ENCODE data around the gene PLEKHG1.
A peak's percentile ranks its signal among the peaks of the same experiment; 100 is the strongest.

The PLEKHG1 gene

GRCh38 chr6:150600301-150601017 is 774 bp downstream of the PLEKHG1 start:
- Histone ChIP-seq H3K9me3 (ENCODE audit: control insufficient read depth in 5 of 5, low read length in 5 of 5) (no peaks in the 10 kb centered on the region), H3K36me3 (ENCODE audit: control insufficient read depth in 5 of 5, insufficient read depth in 5 of 5, low read length in 5 of 5) (no peaks in the 10 kb centered on the region), H3K27ac (ENCODE audit: low read depth, low read length) (peak overlapping the region; percentile 58), H3K27me3 (ENCODE audit: control insufficient read depth in 5 of 5, insufficient read depth in 4 of 5, low read length in 5 of 5) (peaks cover 0 to 3% (median 0%) of the 10 kb centered on the region in 5 donors), H3K4me3 (ENCODE audit: low read depth in 1 of 5, low read length in 5 of 5) (peak overlapping the region; percentile 63 to 80 (median 72)), H3K4me1 (ENCODE audit: control insufficient read depth in 5 of 5, insufficient read depth in 5 of 5, low read length in 5 of 5) (peaks cover 0 to 16% (median 12%) of the 10 kb centered on the region in 5 donors), H3K9ac (ENCODE audit: low read length in 5 of 5) (peak overlapping the region in 4 of 5 donors; percentile 21 to 73 (median 60))

GRCh38 chr6:150601439-150601838 is 1.8 kb downstream of the PLEKHG1 start:
- Histone ChIP-seq H3K27me3 (ENCODE audit: control insufficient read depth in 5 of 5, insufficient read depth in 4 of 5, low read length in 5 of 5) (peaks cover 0 to 3% (median 0%) of the 10 kb centered on the region in 5 donors), H3K9me3 (ENCODE audit: control insufficient read depth in 5 of 5, low read length in 5 of 5) (no peaks in the 10 kb centered on the region), H3K4me1 (ENCODE audit: control insufficient read depth in 5 of 5, insufficient read depth in 5 of 5, low read length in 5 of 5) (peaks cover 0 to 18% (median 13%) of the 10 kb centered on the region in 5 donors), H3K27ac (ENCODE audit: low read depth, low read length) (no peak overlapping the region), H3K9ac (ENCODE audit: low read length in 5 of 5) (peak overlapping the region in 1 of 5 donors; percentile 69), H3K4me3 (ENCODE audit: low read depth in 1 of 5, low read length in 5 of 5) (peak overlapping the region in 3 of 5 donors; percentile 71 to 78 (median 72)), H3K36me3 (ENCODE audit: control insufficient read depth in 5 of 5, insufficient read depth in 5 of 5, low read length in 5 of 5) (no peaks in the 10 kb centered on the region)

- Histone ChIP-seq H3K27me3 (ENCODE audit: control insufficient read depth in 5 of 5, insufficient read depth in 4 of 5, low read length in 5 of 5) (peaks cover 0 to 3% (median 0%) of the 10 kb centered on the region in 5 donors), H3K4me1 (ENCODE audit: control insufficient read depth in 5 of 5, insufficient read depth in 5 of 5, low read length in 5 of 5) (peaks cover 2 to 27% (median 23%) of the 10 kb centered on the region in 5 donors), H3K9ac (ENCODE audit: low read length in 5 of 5) (no peak overlapping the region), H3K36me3 (ENCODE audit: control insufficient read depth in 5 of 5, insufficient read depth in 5 of 5, low read length in 5 of 5) (no peaks in the 10 kb centered on the region), H3K4me3 (ENCODE audit: low read depth in 1 of 5, low read length in 5 of 5) (no peak overlapping the region), H3K9me3 (ENCODE audit: control insufficient read depth in 5 of 5, low read length in 5 of 5) (no peaks in the 10 kb centered on the region), H3K27ac (ENCODE audit: low read depth, low read length) (no peak overlapping the region)
These were observed 3.5 kb downstream of the PLEKHG1 start for GRCh38 chr6:150603176-150603575.

- peaks cover 0 to 3% (median 0%) of the 10 kb centered on the region in 5 donors for H3K27me3 ChIP-seq (ENCODE audit: control insufficient read depth in 5 of 5, insufficient read depth in 4 of 5, low read length in 5 of 5)
- H3K36me3 ChIP-seq (ENCODE audit: control insufficient read depth in 5 of 5, insufficient read depth in 5 of 5, low read length in 5 of 5), result no peaks in the 10 kb centered on the region
- peaks cover 2 to 23% (median 19%) of the 10 kb centered on the region in 5 donors for H3K4me1 ChIP-seq (ENCODE audit: control insufficient read depth in 5 of 5, insufficient read depth in 5 of 5, low read length in 5 of 5)
- no peak overlapping the region for H3K27ac ChIP-seq (ENCODE audit: low read depth, low read length)
- H3K9ac ChIP-seq (ENCODE audit: low read length in 5 of 5), result no peak overlapping the region
- H3K4me3 ChIP-seq (ENCODE audit: low read depth in 1 of 5, low read length in 5 of 5), result no peak overlapping the region
- H3K9me3 ChIP-seq (ENCODE audit: control insufficient read depth in 5 of 5, low read length in 5 of 5), result no peaks in the 10 kb centered on the region
These were observed 4.8 kb downstream of the PLEKHG1 start for GRCh38 chr6:150604467-150604866.

GRCh38 chr6:150605333-150605732 is 5.6 kb downstream of the PLEKHG1 start:
- Histone ChIP-seq H3K4me3 (ENCODE audit: low read depth in 1 of 5, low read length in 5 of 5) (no peak overlapping the region), H3K27me3 (ENCODE audit: control insufficient read depth in 5 of 5, insufficient read depth in 4 of 5, low read length in 5 of 5) (peaks cover 0 to 3% (median 0%) of the 10 kb centered on the region in 5 donors), H3K9me3 (ENCODE audit: control insufficient read depth in 5 of 5, low read length in 5 of 5) (no peaks in the 10 kb centered on the region), H3K36me3 (ENCODE audit: control insufficient read depth in 5 of 5, insufficient read depth in 5 of 5, low read length in 5 of 5) (no peaks in the 10 kb centered on the region), H3K4me1 (ENCODE audit: control insufficient read depth in 5 of 5, insufficient read depth in 5 of 5, low read length in 5 of 5) (peaks cover 2 to 23% (median 16%) of the 10 kb centered on the region in 5 donors), H3K9ac (ENCODE audit: low read length in 5 of 5) (no peak overlapping the region), H3K27ac (ENCODE audit: low read depth, low read length) (no peak overlapping the region)

- Histone ChIP-seq H3K4me3 (ENCODE audit: low read depth in 1 of 5, low read length in 5 of 5) (no peak overlapping the region), H3K27ac (ENCODE audit: low read depth, low read length) (no peak overlapping the region), H3K36me3 (ENCODE audit: control insufficient read depth in 5 of 5, insufficient read depth in 5 of 5, low read length in 5 of 5) (no peaks in the 10 kb centered on the region), H3K4me1 (ENCODE audit: control insufficient read depth in 5 of 5, insufficient read depth in 5 of 5, low read length in 5 of 5) (peaks cover under 1 to 17% (median 9%) of the 10 kb centered on the region in 5 donors), H3K9me3 (ENCODE audit: control insufficient read depth in 5 of 5, low read length in 5 of 5) (no peaks in the 10 kb centered on the region), H3K9ac (ENCODE audit: low read length in 5 of 5) (no peak overlapping the region), H3K27me3 (ENCODE audit: control insufficient read depth in 5 of 5, insufficient read depth in 4 of 5, low read length in 5 of 5) (peaks cover 0 to 3% (median 0%) of the 10 kb centered on the region in 5 donors)
These were observed 6.5 kb downstream of the PLEKHG1 start for GRCh38 chr6:150606168-150606591.

GRCh38 chr6:150606647-150607328 is 7.1 kb downstream of the PLEKHG1 start:
- H3K27ac ChIP-seq (ENCODE audit: low read depth, low read length), result no peak overlapping the region
- no peaks in the 10 kb centered on the region for H3K27me3 ChIP-seq (ENCODE audit: control insufficient read depth in 5 of 5, insufficient read depth in 4 of 5, low read length in 5 of 5)
- no peaks in the 10 kb centered on the region for H3K36me3 ChIP-seq (ENCODE audit: control insufficient read depth in 5 of 5, insufficient read depth in 5 of 5, low read length in 5 of 5)
- no peak overlapping the region for H3K9ac ChIP-seq (ENCODE audit: low read length in 5 of 5)
- H3K9me3 ChIP-seq (ENCODE audit: control insufficient read depth in 5 of 5, low read length in 5 of 5), result no peaks in the 10 kb centered on the region
- no peak overlapping the region for H3K4me3 ChIP-seq (ENCODE audit: low read depth in 1 of 5, low read length in 5 of 5)
- H3K4me1 ChIP-seq (ENCODE audit: control insufficient read depth in 5 of 5, insufficient read depth in 5 of 5, low read length in 5 of 5), result peaks cover 0 to 16% (median 9%) of the 10 kb centered on the region in 5 donors

- Histone ChIP-seq H3K36me3 (ENCODE audit: control insufficient read depth in 5 of 5, insufficient read depth in 5 of 5, low read length in 5 of 5) (no peaks in the 10 kb centered on the region), H3K4me1 (ENCODE audit: control insufficient read depth in 5 of 5, insufficient read depth in 5 of 5, low read length in 5 of 5) (peaks cover 0 to 16% (median 9%) of the 10 kb centered on the region in 5 donors), H3K27me3 (ENCODE audit: control insufficient read depth in 5 of 5, insufficient read depth in 4 of 5, low read length in 5 of 5) (no peaks in the 10 kb centered on the region), H3K9me3 (ENCODE audit: control insufficient read depth in 5 of 5, low read length in 5 of 5) (no peaks in the 10 kb centered on the region), H3K27ac (ENCODE audit: low read depth, low read length) (no peak overlapping the region), H3K9ac (ENCODE audit: low read length in 5 of 5) (no peak overlapping the region), H3K4me3 (ENCODE audit: low read depth in 1 of 5, low read length in 5 of 5) (no peak overlapping the region)
These were observed 7.6 kb downstream of the PLEKHG1 start for GRCh38 chr6:150607329-150607650.

- Histone ChIP-seq H3K4me1 (ENCODE audit: control insufficient read depth in 5 of 5, insufficient read depth in 5 of 5, low read length in 5 of 5) (peaks cover 0 to 18% (median 9%) of the 10 kb centered on the region in 5 donors), H3K9ac (ENCODE audit: low read length in 5 of 5) (no peak overlapping the region), H3K27ac (ENCODE audit: low read depth, low read length) (no peak overlapping the region), H3K36me3 (ENCODE audit: control insufficient read depth in 5 of 5, insufficient read depth in 5 of 5, low read length in 5 of 5) (no peaks in the 10 kb centered on the region), H3K4me3 (ENCODE audit: low read depth in 1 of 5, low read length in 5 of 5) (no peak overlapping the region), H3K9me3 (ENCODE audit: control insufficient read depth in 5 of 5, low read length in 5 of 5) (no peaks in the 10 kb centered on the region), H3K27me3 (ENCODE audit: control insufficient read depth in 5 of 5, insufficient read depth in 4 of 5, low read length in 5 of 5) (no peaks in the 10 kb centered on the region)
These were observed 10.9 kb downstream of the PLEKHG1 start for GRCh38 chr6:150610584-150610983.

GRCh38 chr6:150613269-150613668 is 13.6 kb downstream of the PLEKHG1 start:
- Histone ChIP-seq H3K36me3 (ENCODE audit: control insufficient read depth in 5 of 5, insufficient read depth in 5 of 5, low read length in 5 of 5) (no peaks in the 10 kb centered on the region), H3K4me3 (ENCODE audit: low read depth in 1 of 5, low read length in 5 of 5) (no peak overlapping the region), H3K27ac (ENCODE audit: low read depth, low read length) (no peak overlapping the region), H3K27me3 (ENCODE audit: control insufficient read depth in 5 of 5, insufficient read depth in 4 of 5, low read length in 5 of 5) (no peaks in the 10 kb centered on the region), H3K9ac (ENCODE audit: low read length in 5 of 5) (no peak overlapping the region), H3K4me1 (ENCODE audit: control insufficient read depth in 5 of 5, insufficient read depth in 5 of 5, low read length in 5 of 5) (peaks cover 0 to 10% (median 0%) of the 10 kb centered on the region in 5 donors), H3K9me3 (ENCODE audit: control insufficient read depth in 5 of 5, low read length in 5 of 5) (no peaks in the 10 kb centered on the region)
